Measurements from ENCODE around the gene TMEM178B.

- no peak for TF ChIP-seq CTCF (conservative IDR thresholded peaks at IDR 0.05 in 1 of 2, IDR thresholded peaks at IDR 0.05 in 1 of 2; ENCODE audit: extremely low read depth in 1 of 2, insufficient read depth in 1 of 2, low read depth in 1 of 2, low read length in 2 of 2)
- no peak for TF ChIP-seq EZH2 (IDR thresholded peaks at IDR 0.05; ENCODE audit: borderline replicate concordance, low read length)
Measured at GRCh38 chr7:141495057-141495456, 421.2 kb downstream of the TMEM178B start.
